HEK293 (cell line): ENCODE data around the gene LGALS8.

Experiments used
- SALL2 ChIP-seq: fragments of 450-650 bp; formaldehyde crosslinking; IDR thresholded peaks from 2 replicates; pipeline ENCODE4 v1.5.0; 2017; ENCODE audit warnings: missing biosample characterization, mild to moderate bottlenecking, missing genetic modification characterization, borderline replicate concordance
- ZBTB48 ChIP-seq: fragments of 450-650 bp; formaldehyde crosslinking; IDR thresholded peaks from 2 replicates; pipeline ENCODE4 v1.5.1; 2016; ENCODE audit warnings: missing biosample characterization, missing genetic modification characterization
- ZNF350 ChIP-seq: fragments of 450-650 bp; formaldehyde crosslinking; IDR thresholded peaks from 2 replicates; pipeline ENCODE4 v1.5.0; 2017; ENCODE audit warnings: missing biosample characterization, mild to moderate bottlenecking, missing genetic modification characterization
- TF ChIP-seq, protein P1 (sequence below): fragments of 450-650 bp; formaldehyde crosslinking; IDR thresholded peaks from 2 replicates; pipeline ENCODE4 v1.5.1; 2016; ENCODE audit warnings: missing biosample characterization, missing genetic modification characterization
- TF ChIP-seq, protein P2 (sequence below): fragments of 450-650 bp; formaldehyde crosslinking; IDR thresholded peaks from 2 replicates; pipeline ENCODE4 v1.5.1; 2016; ENCODE audit warnings: missing biosample characterization, missing genetic modification characterization
- TF ChIP-seq, protein P3 (sequence below): fragments of 450-650 bp; formaldehyde crosslinking; IDR thresholded peaks from 2 replicates; pipeline ENCODE4 v1.5.1; 2016; ENCODE audit warnings: missing biosample characterization, missing genetic modification characterization, low read depth
- TF ChIP-seq, protein P4 (sequence below): fragments of 450-650 bp; formaldehyde crosslinking; IDR thresholded peaks from 2 replicates; pipeline ENCODE4; 2016; ENCODE audit warnings: missing biosample characterization, missing genetic modification characterization

DNA sequence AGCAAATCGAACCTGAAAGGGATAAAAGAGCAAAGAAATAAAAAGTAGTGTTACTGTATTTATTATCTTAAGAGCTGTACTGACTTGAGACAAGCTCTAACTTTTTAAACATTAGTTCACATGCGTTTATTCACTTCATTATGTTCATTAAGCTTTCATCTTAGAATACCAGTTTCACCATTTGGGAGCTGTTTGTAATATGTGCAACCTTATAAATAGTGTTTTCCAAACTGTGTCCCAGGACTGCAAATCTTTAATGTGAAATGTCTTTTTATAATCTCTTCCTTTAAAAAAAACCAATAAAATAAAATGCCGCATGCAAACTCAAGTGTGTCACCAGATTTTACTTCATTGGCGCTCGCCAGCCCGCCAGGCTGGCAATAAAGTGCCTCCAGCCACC lies 28.3 kb downstream of the LGALS8 start:
- TF ChIP-seq, protein P1, sequence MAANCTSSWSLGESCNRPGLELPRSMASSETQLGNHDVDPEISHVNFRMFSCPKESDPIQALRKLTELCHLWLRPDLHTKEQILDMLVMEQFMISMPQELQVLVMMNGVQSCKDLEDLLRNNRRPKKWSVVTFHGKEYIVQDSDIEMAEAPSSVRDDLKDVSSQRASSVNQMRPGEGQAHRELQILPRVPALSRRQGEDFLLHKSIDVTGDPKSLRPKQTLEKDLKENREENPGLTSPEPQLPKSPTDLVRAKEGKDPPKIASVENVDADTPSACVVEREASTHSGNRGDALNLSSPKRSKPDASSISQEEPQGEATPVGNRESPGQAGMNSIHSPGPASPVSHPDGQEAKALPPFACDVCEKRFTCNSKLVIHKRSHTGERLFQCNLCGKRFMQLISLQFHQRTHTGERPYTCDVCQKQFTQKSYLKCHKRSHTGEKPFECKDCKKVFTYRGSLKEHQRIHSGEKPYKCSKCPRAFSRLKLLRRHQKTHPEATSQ (tag by site-specific recombination) = no peak
- TF ChIP-seq, protein P2, sequence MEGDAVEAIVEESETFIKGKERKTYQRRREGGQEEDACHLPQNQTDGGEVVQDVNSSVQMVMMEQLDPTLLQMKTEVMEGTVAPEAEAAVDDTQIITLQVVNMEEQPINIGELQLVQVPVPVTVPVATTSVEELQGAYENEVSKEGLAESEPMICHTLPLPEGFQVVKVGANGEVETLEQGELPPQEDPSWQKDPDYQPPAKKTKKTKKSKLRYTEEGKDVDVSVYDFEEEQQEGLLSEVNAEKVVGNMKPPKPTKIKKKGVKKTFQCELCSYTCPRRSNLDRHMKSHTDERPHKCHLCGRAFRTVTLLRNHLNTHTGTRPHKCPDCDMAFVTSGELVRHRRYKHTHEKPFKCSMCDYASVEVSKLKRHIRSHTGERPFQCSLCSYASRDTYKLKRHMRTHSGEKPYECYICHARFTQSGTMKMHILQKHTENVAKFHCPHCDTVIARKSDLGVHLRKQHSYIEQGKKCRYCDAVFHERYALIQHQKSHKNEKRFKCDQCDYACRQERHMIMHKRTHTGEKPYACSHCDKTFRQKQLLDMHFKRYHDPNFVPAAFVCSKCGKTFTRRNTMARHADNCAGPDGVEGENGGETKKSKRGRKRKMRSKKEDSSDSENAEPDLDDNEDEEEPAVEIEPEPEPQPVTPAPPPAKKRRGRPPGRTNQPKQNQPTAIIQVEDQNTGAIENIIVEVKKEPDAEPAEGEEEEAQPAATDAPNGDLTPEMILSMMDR (tag by site-specific recombination) = no peak
- TF ChIP-seq, protein P3, sequence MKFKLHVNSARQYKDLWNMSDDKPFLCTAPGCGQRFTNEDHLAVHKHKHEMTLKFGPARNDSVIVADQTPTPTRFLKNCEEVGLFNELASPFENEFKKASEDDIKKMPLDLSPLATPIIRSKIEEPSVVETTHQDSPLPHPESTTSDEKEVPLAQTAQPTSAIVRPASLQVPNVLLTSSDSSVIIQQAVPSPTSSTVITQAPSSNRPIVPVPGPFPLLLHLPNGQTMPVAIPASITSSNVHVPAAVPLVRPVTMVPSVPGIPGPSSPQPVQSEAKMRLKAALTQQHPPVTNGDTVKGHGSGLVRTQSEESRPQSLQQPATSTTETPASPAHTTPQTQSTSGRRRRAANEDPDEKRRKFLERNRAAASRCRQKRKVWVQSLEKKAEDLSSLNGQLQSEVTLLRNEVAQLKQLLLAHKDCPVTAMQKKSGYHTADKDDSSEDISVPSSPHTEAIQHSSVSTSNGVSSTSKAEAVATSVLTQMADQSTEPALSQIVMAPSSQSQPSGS (tag by site-specific recombination) = no peak
- TF ChIP-seq, protein P4, sequence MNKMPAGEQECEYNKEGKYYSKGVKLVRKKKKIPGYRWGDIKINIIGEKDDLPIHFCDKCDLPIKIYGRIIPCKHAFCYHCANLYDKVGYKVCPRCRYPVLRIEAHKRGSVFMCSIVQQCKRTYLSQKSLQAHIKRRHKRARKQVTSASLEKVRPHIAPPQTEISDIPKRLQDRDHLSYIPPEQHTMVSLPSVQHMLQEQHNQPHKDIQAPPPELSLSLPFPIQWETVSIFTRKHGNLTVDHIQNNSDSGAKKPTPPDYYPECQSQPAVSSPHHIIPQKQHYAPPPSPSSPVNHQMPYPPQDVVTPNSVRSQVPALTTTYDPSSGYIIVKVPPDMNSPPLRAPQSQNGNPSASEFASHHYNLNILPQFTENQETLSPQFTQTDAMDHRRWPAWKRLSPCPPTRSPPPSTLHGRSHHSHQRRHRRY (tag by site-specific recombination) = no peak
- TF ChIP-seq ZBTB48 (no peak), ZNF350 (no peak), SALL2 (no peak)
